NCI-H1436 treated with DMSO at 0.1 percent for 48 hours (cell line): ENCODE measurements around the gene FBXO28.
"Not testable (repeated sequence)": the region's sequence is repeated elsewhere in the genome, so short reads cannot be mapped to it uniquely, and the experiment has no call there.

Source experiments
- DNase-seq: peaks from one replicate; lab custom pipeline; 2025; lab: John Stamatoyannopoulos, UW

FBXO28 gene

GRCh38 chr1:224113918-224114786, at the start of gene FBXO28:
Gene FBXO28, plus strand, starts transcription at chr1:224114111. Its CDS starts 19 bp downstream, at chr1:224114130.
- peak; percentile 90 for DNase-seq

- DNase-seq: no peak
Observed at GRCh38 chr1:224064150-224064549, 49.8 kb upstream of the FBXO28 start.

- no peak for DNase-seq
Observed at GRCh38 chr1:224065455-224065854, 48.5 kb upstream of the FBXO28 start.

GRCh38 chr1:224067207-224067606, 46.7 kb upstream of the FBXO28 start:
- no peak for DNase-seq

GRCh38 chr1:224067621-224068457, 46.1 kb upstream of the FBXO28 start:
- DNase-seq: no peak

- DNase-seq: no peak
Observed at GRCh38 chr1:224068458-224069072, 45.3 kb upstream of the FBXO28 start.

GRCh38 chr1:224069138-224069537, 44.8 kb upstream of the FBXO28 start:
- DNase-seq: no peak

- no peak for DNase-seq
Observed at GRCh38 chr1:224070521-224070920, 43.4 kb upstream of the FBXO28 start.

GRCh38 chr1:224076407-224076806, 37.5 kb upstream of the FBXO28 start:
- no peak for DNase-seq

GRCh38 chr1:224079644-224080043, 34.3 kb upstream of the FBXO28 start:
- DNase-seq: not testable (repeated sequence)

- DNase-seq: no peak
Observed at GRCh38 chr1:224080115-224080774, 33.7 kb upstream of the FBXO28 start.

GRCh38 chr1:224081604-224082003, 32.3 kb upstream of the FBXO28 start:
- DNase-seq: no peak

- DNase-seq: no peak
Observed at GRCh38 chr1:224082146-224082545, 31.8 kb upstream of the FBXO28 start.

GRCh38 chr1:224084867-224085266, 29.0 kb upstream of the FBXO28 start:
- DNase-seq: no peak

GRCh38 chr1:224085421-224086108, 28.3 kb upstream of the FBXO28 start:
- no peak for DNase-seq

GRCh38 chr1:224087286-224087794, 26.6 kb upstream of the FBXO28 start:
- DNase-seq: no peak

GRCh38 chr1:224089583-224089982, 24.3 kb upstream of the FBXO28 start:
- DNase-seq: no peak

GRCh38 chr1:224090116-224090515, 23.8 kb upstream of the FBXO28 start:
- DNase-seq: no peak

- no peak for DNase-seq
Observed at GRCh38 chr1:224092111-224092510, 21.8 kb upstream of the FBXO28 start.

GRCh38 chr1:224092601-224093000, 21.3 kb upstream of the FBXO28 start:
- no peak for DNase-seq

GRCh38 chr1:224095339-224095738, 18.6 kb upstream of the FBXO28 start:
- no peak for DNase-seq
